ENCODE measurements around the gene C1QTNF3.

The C1QTNF3 gene

DNA sequence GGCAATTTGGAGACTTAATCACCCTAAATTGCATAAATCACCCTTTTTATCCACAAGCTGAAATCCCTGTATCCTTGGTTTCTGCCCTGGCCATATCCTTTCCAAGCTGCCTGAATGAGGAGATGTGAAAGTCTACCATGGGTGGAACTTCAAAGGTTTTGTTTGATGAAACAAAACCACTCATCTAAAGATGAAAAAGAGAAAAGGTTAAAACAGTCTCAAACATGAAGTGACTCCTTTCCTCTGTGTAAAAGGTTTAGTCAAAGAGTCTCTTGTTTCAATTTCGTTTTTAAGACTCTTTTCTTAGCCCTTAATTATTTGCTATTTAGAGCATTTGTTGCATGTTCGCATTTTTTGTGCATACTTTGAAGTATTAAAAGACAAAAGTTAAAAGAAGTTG, 69.7 kb downstream of the C1QTNF3 start:
- DNase-seq (ENCODE audit: extremely low read depth, low read depth) = no peak

GRCh38 chr5:33969572-33970452, 73.2 kb downstream of the C1QTNF3 start:
- TF ChIP-seq CTCF (IDR thresholded peaks at IDR 0.05; ENCODE audit: low read depth, low read length) = peak; percentile 92
- peak; percentile 36 for DNase-seq (ENCODE audit: extremely low read depth, low read depth)

More for the DNA sequence above, 69.7 kb downstream of the C1QTNF3 start:
- no peak for TF ChIP-seq CTCF (IDR thresholded peaks at IDR 0.05; ENCODE audit: low read depth, low read length)

DNA sequence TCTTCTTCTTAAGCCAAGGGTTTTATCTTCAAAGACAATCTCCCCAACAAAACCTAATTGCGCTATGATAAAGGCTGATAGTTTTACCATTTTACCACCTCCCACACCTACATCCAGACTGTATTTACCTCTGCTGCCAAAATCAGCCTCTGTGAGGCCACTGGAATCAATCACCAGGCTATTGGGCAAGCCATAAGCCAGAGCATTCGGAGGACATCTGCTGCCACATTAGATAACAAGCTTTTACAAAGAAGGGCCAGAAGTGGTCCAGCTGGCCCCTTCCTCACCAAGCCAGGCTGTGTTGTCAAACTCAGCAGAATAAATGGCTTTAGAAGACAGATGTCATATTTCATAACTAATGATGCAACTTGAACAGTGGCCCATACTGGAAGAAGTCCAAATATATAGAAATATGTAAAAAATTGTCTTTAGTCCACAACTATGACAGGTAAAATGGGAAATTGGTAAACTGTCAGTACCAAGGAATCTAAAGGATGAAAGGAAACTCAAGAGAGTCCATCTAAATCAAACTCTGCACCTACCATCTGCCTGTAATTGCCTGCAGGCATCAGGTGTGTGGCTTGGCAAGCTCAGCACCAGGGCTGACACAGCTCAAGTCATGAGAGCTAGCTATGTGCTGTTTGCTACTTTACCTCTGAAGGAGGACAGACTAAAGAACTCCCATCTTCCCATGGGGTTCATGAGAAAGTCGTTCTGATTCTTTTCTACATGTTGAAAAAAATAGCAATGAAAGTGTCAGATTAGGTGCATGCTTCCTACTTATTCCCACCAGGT, 74.6 kb downstream of the C1QTNF3 start:
- DNase-seq (ENCODE audit: extremely low read depth, low read depth) = no peak
- no peak for TF ChIP-seq CTCF (IDR thresholded peaks at IDR 0.05; ENCODE audit: low read depth, low read length)
